Measurements from ENCODE around the gene BCHE.

- TF ChIP-seq, protein P1, sequence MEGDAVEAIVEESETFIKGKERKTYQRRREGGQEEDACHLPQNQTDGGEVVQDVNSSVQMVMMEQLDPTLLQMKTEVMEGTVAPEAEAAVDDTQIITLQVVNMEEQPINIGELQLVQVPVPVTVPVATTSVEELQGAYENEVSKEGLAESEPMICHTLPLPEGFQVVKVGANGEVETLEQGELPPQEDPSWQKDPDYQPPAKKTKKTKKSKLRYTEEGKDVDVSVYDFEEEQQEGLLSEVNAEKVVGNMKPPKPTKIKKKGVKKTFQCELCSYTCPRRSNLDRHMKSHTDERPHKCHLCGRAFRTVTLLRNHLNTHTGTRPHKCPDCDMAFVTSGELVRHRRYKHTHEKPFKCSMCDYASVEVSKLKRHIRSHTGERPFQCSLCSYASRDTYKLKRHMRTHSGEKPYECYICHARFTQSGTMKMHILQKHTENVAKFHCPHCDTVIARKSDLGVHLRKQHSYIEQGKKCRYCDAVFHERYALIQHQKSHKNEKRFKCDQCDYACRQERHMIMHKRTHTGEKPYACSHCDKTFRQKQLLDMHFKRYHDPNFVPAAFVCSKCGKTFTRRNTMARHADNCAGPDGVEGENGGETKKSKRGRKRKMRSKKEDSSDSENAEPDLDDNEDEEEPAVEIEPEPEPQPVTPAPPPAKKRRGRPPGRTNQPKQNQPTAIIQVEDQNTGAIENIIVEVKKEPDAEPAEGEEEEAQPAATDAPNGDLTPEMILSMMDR (tag by site-specific recombination; IDR thresholded peaks at IDR 0.05) = no peak
- TF ChIP-seq ZFHX2 (tag by site-specific recombination; conservative IDR thresholded peaks at IDR 0.05) = no peak
- TF ChIP-seq ZBTB21 (tag by site-specific recombination; IDR thresholded peaks at IDR 0.05) = no peak
- no peak for TF ChIP-seq ZNF311 (tag by site-specific recombination; IDR thresholded peaks at IDR 0.05; ENCODE audit: borderline replicate concordance)
- no peak for TF ChIP-seq FEZF1 (tag by site-specific recombination; IDR thresholded peaks at IDR 0.05)
- no peak for TF ChIP-seq ZNF558 (tag by site-specific recombination; IDR thresholded peaks at IDR 0.05)
- TF ChIP-seq ZNF274 (IDR thresholded peaks at IDR 0.05; ENCODE audit: low read length) = no peak
- no peak for TF ChIP-seq ZNF274 (tag by site-specific recombination; IDR thresholded peaks at IDR 0.05; ENCODE audit: borderline replicate concordance)
- no peak for TF ChIP-seq GLI4 (tag by site-specific recombination; IDR thresholded peaks at IDR 0.05)
- no peak for TF ChIP-seq ZBTB49 (tag by site-specific recombination; IDR thresholded peaks at IDR 0.05; ENCODE audit: low read depth)
- no peak for TF ChIP-seq ZNF10 (tag by site-specific recombination; IDR thresholded peaks at IDR 0.05)
- no peak for TF ChIP-seq ZNF292 (tag by site-specific recombination; IDR thresholded peaks at IDR 0.05; ENCODE audit: borderline replicate concordance, low read depth)
- TF ChIP-seq ZNF707 (tag by site-specific recombination; IDR thresholded peaks at IDR 0.05) = no peak
- no peak for TF ChIP-seq ATF2 (tag by site-specific recombination; IDR thresholded peaks at IDR 0.05; ENCODE audit: low read depth)
These were observed 58.3 kb downstream of the BCHE start for GRCh38 chr3:165778891-165779290.
